ENCODE data around the gene NUDT14. TPM values are rescaled to one million over a fixed set of nuclear protein-coding genes. Genes with fewer than 3 reads are reported as not detected.

Gene NUDT14
- total and polyA plus RNA-seq, 4 experiments from 2014 or later = 10.5 to 20.2 (median 17.7) TPM

DNA sequence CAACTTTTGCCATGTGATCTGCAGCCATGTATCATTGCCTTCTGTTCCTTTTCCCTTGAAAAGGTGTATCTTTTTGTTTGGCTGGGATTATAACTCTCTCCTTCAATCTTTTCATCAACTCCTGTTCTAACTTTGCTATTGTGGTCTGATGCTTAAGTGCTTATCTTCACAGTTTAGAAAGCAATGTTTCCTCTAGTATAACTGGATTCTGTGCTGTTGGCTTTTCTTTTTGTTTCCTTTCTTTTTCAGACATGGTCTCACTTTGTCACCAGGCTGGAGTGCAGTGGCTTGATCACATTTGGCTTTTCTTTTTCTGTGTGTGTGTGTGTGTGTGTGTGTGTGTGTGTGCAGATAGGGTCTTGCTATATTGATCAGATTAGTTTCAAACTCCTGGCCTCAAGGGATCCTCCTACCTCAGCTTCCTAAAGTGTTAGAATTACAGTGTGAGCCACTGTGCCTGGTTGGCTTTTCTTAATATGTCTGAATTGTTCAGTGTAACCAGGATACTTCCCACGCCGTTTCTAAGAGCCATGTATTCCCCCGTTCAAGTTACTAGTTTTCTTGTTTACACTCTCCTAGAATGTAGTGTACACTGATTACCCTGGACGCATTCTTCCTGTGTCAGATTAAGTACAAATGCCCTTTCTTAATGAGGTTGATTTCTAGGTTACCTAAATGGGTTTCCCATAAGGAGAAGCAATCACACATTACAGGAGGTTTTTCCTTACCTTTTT is 48.0 kb downstream of the NUDT14 start:
- Mint-ChIP-seq H3K9me3 (peaks cover 2 to 36% (median 22%) of the 10 kb centered on the region in 8 donors), H3K4me3 (no peak overlapping the region), H3K27me3 (peaks cover 8 to 12% of the 10 kb centered on the region in 2 donors), H3K27ac (no peak overlapping the region), H3K4me1 (no peaks in the 10 kb centered on the region), H3K36me3 (peaks cover 2 to 4% of the 10 kb centered on the region in 2 donors)
- POLR2A ChIA-PET (ENCODE audit: partially characterized antibody) = no interaction called here
- Histone ChIP-seq H3K4me1 (ENCODE audit: insufficient read depth, low read length) (no peaks in the 10 kb centered on the region), H3K27ac (ENCODE audit: low read depth, low read length) (no peak overlapping the region), H3K36me3 (ENCODE audit: insufficient read depth, low read length) (no peaks in the 10 kb centered on the region), H3K4me3 (ENCODE audit: low read length in 2 of 2) (no peak overlapping the region), H3K9me3 (ENCODE audit: control insufficient read depth in 1 of 2, low read length in 2 of 2) (no peaks in the 10 kb centered on the region), H3K27me3 (ENCODE audit: insufficient read depth, low read length) (no peaks in the 10 kb centered on the region)
- intact Hi-C loops (cut with micrococcal nuclease) = no loop called here
- CTCF ChIA-PET (ENCODE audit: partially characterized antibody) = no interaction called here
- no peak for DNase-seq

DNA sequence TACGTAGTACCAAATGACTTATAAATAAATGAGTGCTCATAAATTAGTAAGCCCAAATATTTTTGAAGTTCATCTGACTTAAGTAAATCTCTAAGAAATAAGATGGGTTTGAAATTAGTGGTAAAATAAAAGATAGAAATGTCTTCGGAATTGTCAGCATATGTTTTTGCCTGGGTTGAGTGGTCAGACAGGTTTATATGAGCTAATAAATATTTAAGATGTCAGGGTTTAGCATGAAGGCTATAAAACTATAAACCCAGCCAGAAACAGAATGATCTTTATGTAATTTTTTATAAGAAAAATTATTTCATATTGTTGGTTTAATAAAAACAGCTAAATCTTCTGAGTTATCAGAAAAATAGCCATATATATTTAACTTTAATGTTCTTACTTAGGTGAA is 49.9 kb downstream of the NUDT14 start:
- Mint-ChIP-seq H3K27ac (no peak overlapping the region), H3K4me1 (no peaks in the 10 kb centered on the region), H3K27me3 (peaks cover 13 to 20% of the 10 kb centered on the region in 2 donors), H3K36me3 (peaks cover 2 to 4% of the 10 kb centered on the region in 2 donors), H3K9me3 (peaks cover 2 to 36% (median 22%) of the 10 kb centered on the region in 8 donors), H3K4me3 (no peak overlapping the region)
- no peak for DNase-seq
- no peak overlapping the region for H3K27ac ChIP-seq (ENCODE audit: low read depth, low read length)
- no peaks in the 10 kb centered on the region for H3K27me3 ChIP-seq (ENCODE audit: insufficient read depth, low read length)
- POLR2A ChIA-PET (ENCODE audit: partially characterized antibody) = no interaction called here
- intact Hi-C loops (cut with micrococcal nuclease) = no loop called here
- no peaks in the 10 kb centered on the region for H3K4me1 ChIP-seq (ENCODE audit: insufficient read depth, low read length)
- no peaks in the 10 kb centered on the region for H3K9me3 ChIP-seq (ENCODE audit: control insufficient read depth in 1 of 2, low read length in 2 of 2)
- no peaks in the 10 kb centered on the region for H3K36me3 ChIP-seq (ENCODE audit: insufficient read depth, low read length)
- H3K4me3 ChIP-seq (ENCODE audit: low read length in 2 of 2) = no peak overlapping the region
- CTCF ChIA-PET (ENCODE audit: partially characterized antibody) = interaction anchor here (0.6 kb wide), 1 partner anchor 23 kb away, joined by 3 read pairs; no protein-coding TSS in a partner anchor

DNA sequence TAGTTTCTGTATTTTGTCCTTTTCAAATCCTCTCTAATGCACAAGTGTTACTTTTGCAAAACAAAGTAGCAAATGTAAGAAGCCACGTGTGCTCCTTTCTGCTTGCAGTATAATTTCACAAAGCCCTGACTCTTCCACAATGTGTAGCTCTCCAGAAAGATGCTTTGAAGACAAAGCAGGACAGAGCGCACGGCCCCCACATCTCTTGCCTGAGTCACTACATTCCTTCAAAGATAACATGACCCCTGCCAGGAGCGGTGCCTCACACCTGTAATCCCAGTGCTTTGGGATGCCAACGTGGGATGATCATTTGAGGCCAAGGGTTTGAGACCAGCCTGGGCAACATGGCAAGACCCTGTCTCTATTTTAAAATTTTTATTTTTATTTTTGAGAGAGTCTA is 53.1 kb downstream of the NUDT14 start:
- DNase-seq = no peak
- ChIA-PET CTCF (ENCODE audit: partially characterized antibody) (no interaction called here), POLR2A (ENCODE audit: partially characterized antibody) (no interaction called here)
- Mint-ChIP-seq H3K9me3 (peaks cover 2 to 31% (median 17%) of the 10 kb centered on the region in 8 donors), H3K27ac (no peak overlapping the region), H3K27me3 (peaks cover 22 to 23% of the 10 kb centered on the region in 2 donors), H3K4me1 (peaks cover 4 to 8% (median 6%) of the 10 kb centered on the region in 4 donors), H3K36me3 (peaks cover 0 to 2% of the 10 kb centered on the region in 2 donors), H3K4me3 (no peak overlapping the region)
- Histone ChIP-seq H3K27ac (ENCODE audit: low read depth, low read length) (no peak overlapping the region), H3K27me3 (ENCODE audit: insufficient read depth, low read length) (no peaks in the 10 kb centered on the region), H3K36me3 (ENCODE audit: insufficient read depth, low read length) (no peaks in the 10 kb centered on the region), H3K9me3 (ENCODE audit: control insufficient read depth in 1 of 2, low read length in 2 of 2) (no peaks in the 10 kb centered on the region), H3K4me3 (ENCODE audit: low read length in 2 of 2) (no peak overlapping the region), H3K4me1 (ENCODE audit: insufficient read depth, low read length) (peaks cover 8% of the 10 kb centered on the region)
- intact Hi-C loops (cut with micrococcal nuclease) = no loop called here

DNA sequence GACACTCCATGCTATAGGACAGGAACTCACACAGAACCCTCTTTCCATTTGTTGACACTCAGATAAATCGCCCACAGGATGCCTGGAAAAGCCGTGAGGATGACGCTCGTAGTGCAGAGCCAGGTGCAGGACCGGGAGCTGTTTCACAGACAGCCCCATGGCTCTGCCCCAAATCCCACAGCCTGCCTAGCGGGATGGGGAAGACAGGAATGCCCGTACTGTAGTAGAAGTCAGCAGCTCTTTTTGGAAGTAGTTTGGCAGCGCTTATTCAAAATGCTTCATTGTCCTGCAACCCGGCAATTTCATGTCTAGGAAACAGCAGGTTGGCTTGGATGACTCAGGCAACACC is 54.2 kb downstream of the NUDT14 start:
- Mint-ChIP-seq H3K27me3 (peaks cover 18 to 24% of the 10 kb centered on the region in 2 donors), H3K4me3 (no peak overlapping the region), H3K4me1 (peaks cover 4 to 8% (median 6%) of the 10 kb centered on the region in 4 donors), H3K36me3 (no peaks in the 10 kb centered on the region), H3K27ac (no peak overlapping the region), H3K9me3 (peaks cover 0 to 31% (median 13%) of the 10 kb centered on the region in 8 donors)
- H3K27me3 ChIP-seq (ENCODE audit: insufficient read depth, low read length) = no peaks in the 10 kb centered on the region
- no peaks in the 10 kb centered on the region for H3K9me3 ChIP-seq (ENCODE audit: control insufficient read depth in 1 of 2, low read length in 2 of 2)
- no peak for DNase-seq
- H3K27ac ChIP-seq (ENCODE audit: low read depth, low read length) = no peak overlapping the region
- no peaks in the 10 kb centered on the region for H3K36me3 ChIP-seq (ENCODE audit: insufficient read depth, low read length)
- CTCF ChIA-PET (ENCODE audit: partially characterized antibody) = no interaction called here
- H3K4me1 ChIP-seq (ENCODE audit: insufficient read depth, low read length) = peaks cover 8% of the 10 kb centered on the region
- POLR2A ChIA-PET (ENCODE audit: partially characterized antibody) = no interaction called here
- H3K4me3 ChIP-seq (ENCODE audit: low read length in 2 of 2) = no peak overlapping the region
- intact Hi-C loops (cut with micrococcal nuclease) = no loop called here

DNA sequence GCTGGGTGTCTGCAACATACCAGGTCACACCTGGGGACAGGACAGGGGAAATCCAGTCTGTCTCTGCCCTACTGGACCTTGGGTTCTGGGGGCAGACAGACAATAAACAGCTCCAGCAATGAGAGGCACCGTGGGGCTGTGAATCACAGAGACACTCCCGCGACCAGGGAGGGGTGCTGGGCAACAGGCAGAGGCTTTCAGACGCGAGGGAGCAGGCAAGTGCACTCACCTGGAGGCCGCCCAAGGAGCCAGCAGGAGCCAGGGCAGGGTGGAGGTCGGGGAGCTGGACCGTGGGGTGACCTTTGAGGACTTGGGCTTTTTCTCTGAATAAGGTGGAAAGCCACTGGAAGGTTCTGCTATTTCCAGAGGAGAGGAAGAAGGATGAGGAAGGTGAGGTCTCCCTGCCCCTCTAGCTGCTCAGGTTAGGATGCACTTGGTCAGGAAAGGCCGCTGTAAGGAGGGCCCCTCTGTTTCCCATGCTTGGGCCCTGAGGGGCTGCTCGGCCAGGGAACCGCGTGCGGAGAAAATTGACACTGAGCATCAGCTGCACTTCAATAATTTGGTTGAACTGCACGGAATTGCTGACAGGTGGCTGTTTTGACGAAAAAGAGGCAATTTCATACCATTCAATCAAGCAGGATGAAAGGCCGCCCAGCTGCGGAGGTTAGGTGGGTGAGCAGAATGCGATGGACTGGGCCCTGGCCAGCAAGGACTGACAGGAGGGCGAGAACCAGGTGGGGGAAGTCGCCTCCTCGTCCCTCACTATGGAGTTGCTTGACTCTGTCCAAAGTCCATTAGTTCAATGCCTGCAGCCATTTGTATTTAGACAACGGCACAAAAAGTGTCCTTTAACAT is 54.8 kb downstream of the NUDT14 start:
- no peaks in the 10 kb centered on the region for H3K27me3 ChIP-seq (ENCODE audit: insufficient read depth, low read length)
- Mint-ChIP-seq H3K4me1 (peaks cover 4 to 8% (median 6%) of the 10 kb centered on the region in 4 donors), H3K36me3 (no peaks in the 10 kb centered on the region), H3K9me3 (peaks cover 0 to 34% (median 19%) of the 10 kb centered on the region in 8 donors), H3K4me3 (no peak overlapping the region), H3K27ac (no peak overlapping the region), H3K27me3 (peaks cover 21 to 25% of the 10 kb centered on the region in 2 donors)
- CTCF ChIA-PET (ENCODE audit: partially characterized antibody) = no interaction called here
- peaks cover 8% of the 10 kb centered on the region for H3K4me1 ChIP-seq (ENCODE audit: insufficient read depth, low read length)
- POLR2A ChIA-PET (ENCODE audit: partially characterized antibody) = no interaction called here
- no peak for DNase-seq
- no peak overlapping the region for H3K4me3 ChIP-seq (ENCODE audit: low read length in 2 of 2)
- intact Hi-C loops (cut with micrococcal nuclease) = no loop called here
- H3K9me3 ChIP-seq (ENCODE audit: control insufficient read depth in 1 of 2, low read length in 2 of 2) = no peaks in the 10 kb centered on the region
- H3K36me3 ChIP-seq (ENCODE audit: insufficient read depth, low read length) = no peaks in the 10 kb centered on the region
- no peak overlapping the region for H3K27ac ChIP-seq (ENCODE audit: low read depth, low read length)

DNA sequence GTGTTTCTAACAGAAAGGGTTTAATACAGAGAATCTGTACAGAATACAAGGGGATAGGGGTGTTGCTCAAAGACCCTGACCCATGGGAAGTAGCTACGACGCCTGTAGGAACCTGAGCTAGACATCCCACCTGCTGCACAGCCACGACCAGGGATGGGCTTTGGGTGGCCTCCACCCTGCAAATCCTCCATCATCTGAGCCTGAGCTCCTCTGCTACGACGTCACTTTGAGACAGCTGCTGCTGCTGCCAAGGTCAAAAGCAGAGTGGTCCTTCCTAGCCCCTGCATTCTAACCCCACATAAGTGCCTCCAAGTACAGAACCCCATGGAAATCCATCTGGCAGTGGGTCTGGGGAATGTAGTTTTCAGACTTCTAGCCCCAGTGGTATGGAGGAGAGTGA is 56.3 kb downstream of the NUDT14 start:
- no peaks in the 10 kb centered on the region for H3K36me3 ChIP-seq (ENCODE audit: insufficient read depth, low read length)
- H3K27ac ChIP-seq (ENCODE audit: low read depth, low read length) = no peak overlapping the region
- H3K4me1 Mint-ChIP-seq = peaks cover 4 to 8% (median 6%) of the 10 kb centered on the region in 4 donors
- no peak for DNase-seq
- intact Hi-C loops (cut with micrococcal nuclease) = no loop called here
- peaks cover 0 to 2% of the 10 kb centered on the region in 2 donors for H3K36me3 Mint-ChIP-seq
- no peak overlapping the region for H3K27ac Mint-ChIP-seq
- peak overlapping the region in 7 of 8 donors; percentile 35 to 76 (median 55) for H3K4me3 Mint-ChIP-seq
- no peaks in the 10 kb centered on the region for H3K9me3 ChIP-seq (ENCODE audit: control insufficient read depth in 1 of 2, low read length in 2 of 2)
- no peaks in the 10 kb centered on the region for H3K27me3 ChIP-seq (ENCODE audit: insufficient read depth, low read length)
- H3K4me3 ChIP-seq (ENCODE audit: low read length in 2 of 2) = no peak overlapping the region
- CTCF ChIA-PET (ENCODE audit: partially characterized antibody) = no interaction called here
- H3K4me1 ChIP-seq (ENCODE audit: insufficient read depth, low read length) = peaks cover 8% of the 10 kb centered on the region
- H3K27me3 Mint-ChIP-seq = peaks cover 29% of the 10 kb centered on the region in 2 donors
- POLR2A ChIA-PET (ENCODE audit: partially characterized antibody) = no interaction called here
- H3K9me3 Mint-ChIP-seq = peaks cover 0 to 38% (median 21%) of the 10 kb centered on the region in 8 donors

DNA sequence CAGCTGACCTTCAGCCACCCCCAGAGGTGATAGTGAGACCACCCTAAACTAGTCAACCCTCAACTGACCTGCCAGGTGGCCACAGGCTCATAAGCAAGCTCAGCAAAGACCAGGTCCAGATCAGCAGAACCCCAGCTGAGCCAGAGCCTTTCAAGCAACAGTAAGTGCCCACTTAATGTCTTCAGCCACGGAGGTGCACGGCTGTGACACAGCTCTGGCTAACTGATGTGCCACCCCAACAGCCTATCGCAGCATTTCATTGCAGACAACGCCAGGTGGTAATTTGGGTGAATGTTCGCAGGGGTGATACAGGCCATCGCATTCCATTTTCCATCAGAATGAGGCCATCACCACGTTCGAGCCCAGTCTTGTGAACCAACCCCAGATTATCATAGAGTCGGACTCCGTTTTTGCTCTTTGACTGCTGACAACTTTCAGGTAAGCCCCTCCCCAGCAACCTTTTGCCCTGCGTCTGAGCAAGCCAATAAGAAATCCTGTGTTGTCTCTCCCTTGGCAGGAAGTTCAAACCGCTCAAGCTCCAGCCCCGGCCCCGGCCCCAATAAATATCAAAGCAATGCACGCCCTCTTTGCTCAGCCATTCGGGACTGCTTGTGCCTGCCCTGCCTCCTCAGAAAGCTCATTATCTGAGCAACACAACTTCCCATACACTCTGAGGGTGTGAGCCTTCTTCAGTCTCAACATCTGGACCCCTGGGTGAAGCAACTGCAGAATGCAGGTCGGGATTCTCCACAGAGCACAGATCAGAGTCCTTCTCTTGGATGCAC is 56.9 kb downstream of the NUDT14 start:
- intact Hi-C loops (cut with micrococcal nuclease) = no loop called here

More for the DNA sequence above, 56.9 kb downstream of the NUDT14 start:
- H3K9me3 ChIP-seq (ENCODE audit: control insufficient read depth in 1 of 2, low read length in 2 of 2) = no peaks in the 10 kb centered on the region
- ChIA-PET POLR2A (ENCODE audit: partially characterized antibody) (no interaction called here), CTCF (ENCODE audit: partially characterized antibody) (no interaction called here)
- peaks cover 0 to 2% of the 10 kb centered on the region in 2 donors for H3K36me3 Mint-ChIP-seq
- peaks cover 25 to 26% of the 10 kb centered on the region in 2 donors for H3K27me3 Mint-ChIP-seq
- H3K27ac Mint-ChIP-seq = peak overlapping the region in 1 of 7 donors; percentile 5
- H3K4me1 ChIP-seq (ENCODE audit: insufficient read depth, low read length) = peaks cover 8% of the 10 kb centered on the region
- peaks cover 1% of the 10 kb centered on the region for H3K27me3 ChIP-seq (ENCODE audit: insufficient read depth, low read length)
- DNase-seq = no peak
- no peak overlapping the region for H3K4me3 ChIP-seq (ENCODE audit: low read length in 2 of 2)
- peaks cover 0 to 32% (median 18%) of the 10 kb centered on the region in 8 donors for H3K9me3 Mint-ChIP-seq
- H3K36me3 ChIP-seq (ENCODE audit: insufficient read depth, low read length) = no peaks in the 10 kb centered on the region
- H3K4me1 Mint-ChIP-seq = peaks cover 4 to 8% (median 6%) of the 10 kb centered on the region in 4 donors
- H3K4me3 Mint-ChIP-seq = peak overlapping the region in 7 of 8 donors; percentile 35 to 76 (median 55)
- H3K27ac ChIP-seq (ENCODE audit: low read depth, low read length) = no peak overlapping the region
